Vagina (tissue), 2 donors: ENCODE results near the gene PLEKHJ1.

Experiments
- POLR2A ChIP-seq, 2 donors: fragments of 450-650 bp; IDR thresholded peaks; one replicate each; pipeline ENCODE4 v1.6.1; 2017; ENCODE audit warnings: antibody characterized with exemption in 2 of 2, mild to moderate bottlenecking in 2 of 2, moderate library complexity in 2 of 2
- TF ChIP-seq, protein P1 (sequence below), 3 experiments: fragments of 450-650 bp in 2 of 3; fragments of 200-600 bp in 1 of 3; sonication (generic) in 1 of 3; IDR thresholded peaks; one replicate each; pipeline ENCODE4 v1.5.1; 2017 to 2019; ENCODE audit warnings: antibody characterized with exemption in 3 of 3, mild to moderate bottlenecking in 2 of 3, moderate library complexity in 2 of 3

DNA sequence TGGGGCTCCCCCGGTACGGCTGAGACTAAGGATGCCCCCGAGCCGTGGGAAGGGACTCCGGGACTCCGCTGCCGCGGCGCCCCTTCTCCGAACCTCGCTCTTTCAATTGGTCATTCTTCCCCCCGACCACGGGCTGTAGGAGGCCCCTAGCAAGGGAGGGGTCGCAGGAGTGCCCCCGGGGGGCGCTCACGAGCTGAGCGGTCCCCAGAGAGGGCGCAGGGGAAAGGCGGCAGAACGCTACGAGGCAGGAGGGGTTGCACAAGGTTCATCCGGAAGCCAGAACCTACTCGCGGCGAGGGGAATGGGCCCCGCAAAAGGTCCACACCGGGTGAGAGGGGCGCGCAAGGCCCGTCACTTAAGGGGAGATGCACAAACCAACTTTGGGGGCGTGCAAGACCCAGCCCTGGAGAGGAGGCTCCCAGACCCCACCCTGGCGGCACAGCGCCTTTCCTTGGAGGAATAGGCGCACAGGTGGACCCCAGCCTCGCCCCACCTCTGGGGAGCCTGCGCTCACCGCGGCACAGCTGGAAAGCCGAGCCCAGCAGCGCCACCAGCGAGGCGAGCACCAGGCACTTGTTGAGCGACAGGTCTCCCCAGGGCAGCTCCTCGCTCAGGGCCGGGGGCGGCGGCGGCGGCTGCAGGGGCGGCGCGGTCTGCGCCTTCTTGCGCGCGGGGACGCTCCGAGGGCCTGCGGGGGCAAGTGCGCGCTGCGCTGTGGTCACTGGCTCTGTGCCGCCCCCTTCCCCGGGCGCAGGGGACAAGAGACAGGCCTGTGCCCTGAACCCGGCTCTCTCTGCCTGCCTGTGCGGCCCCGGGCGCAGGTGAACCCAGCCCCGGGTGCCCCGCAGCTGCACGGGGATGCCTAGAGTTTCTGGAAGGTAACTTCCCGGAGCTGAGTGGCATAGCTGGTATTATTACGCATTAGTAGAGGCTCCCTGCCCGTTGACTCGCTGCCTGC lies 17.3 kb upstream of the PLEKHJ1 start:
- no peak for TF ChIP-seq POLR2A (IDR thresholded peaks at IDR 0.05)
- TF ChIP-seq, protein P1, sequence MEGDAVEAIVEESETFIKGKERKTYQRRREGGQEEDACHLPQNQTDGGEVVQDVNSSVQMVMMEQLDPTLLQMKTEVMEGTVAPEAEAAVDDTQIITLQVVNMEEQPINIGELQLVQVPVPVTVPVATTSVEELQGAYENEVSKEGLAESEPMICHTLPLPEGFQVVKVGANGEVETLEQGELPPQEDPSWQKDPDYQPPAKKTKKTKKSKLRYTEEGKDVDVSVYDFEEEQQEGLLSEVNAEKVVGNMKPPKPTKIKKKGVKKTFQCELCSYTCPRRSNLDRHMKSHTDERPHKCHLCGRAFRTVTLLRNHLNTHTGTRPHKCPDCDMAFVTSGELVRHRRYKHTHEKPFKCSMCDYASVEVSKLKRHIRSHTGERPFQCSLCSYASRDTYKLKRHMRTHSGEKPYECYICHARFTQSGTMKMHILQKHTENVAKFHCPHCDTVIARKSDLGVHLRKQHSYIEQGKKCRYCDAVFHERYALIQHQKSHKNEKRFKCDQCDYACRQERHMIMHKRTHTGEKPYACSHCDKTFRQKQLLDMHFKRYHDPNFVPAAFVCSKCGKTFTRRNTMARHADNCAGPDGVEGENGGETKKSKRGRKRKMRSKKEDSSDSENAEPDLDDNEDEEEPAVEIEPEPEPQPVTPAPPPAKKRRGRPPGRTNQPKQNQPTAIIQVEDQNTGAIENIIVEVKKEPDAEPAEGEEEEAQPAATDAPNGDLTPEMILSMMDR (IDR thresholded peaks at IDR 0.05): no peak
